GM23338 (cell line): ENCODE data around the gene NHEJ1. TPM values are rescaled to one million over a fixed set of nuclear protein-coding genes. Genes with fewer than 3 reads are reported as not detected.

Experiments
- ATAC-seq: fragments of 200-7000 bp; cut with Tn5 transposase; 3 replicates; pipeline ENCODE4 v1.9.1; 2020
- DNase-seq: peaks from one replicate; pipeline ENCODE4 v3.0.0-alpha.2; 2015; ENCODE audit warnings: low spot score
- H2AFZ ChIP-seq: fragments of 200-600 bp; sonication (generic); 2 replicates; pipeline ENCODE4 v1.8.0; 2016; ENCODE audit warnings: antibody characterized with exemption, mild to moderate bottlenecking, moderate library complexity
- H3F3A ChIP-seq: fragments of 200-600 bp; sonication (generic); replicated peaks from 2 replicates; pipeline ENCODE4 v1.8.0; 2017; ENCODE audit warnings: antibody characterized with exemption, mixed run types, low read depth
- H3K27ac ChIP-seq: fragments of 200-600 bp; sonication (generic); 2 replicates; pipeline ENCODE4 v1.6.1; 2016; ENCODE audit warnings: low read depth
- H3K27me3 ChIP-seq: fragments of 200-600 bp; sonication (generic); 2 replicates; pipeline ENCODE4 v1.8.0; 2016; ENCODE audit warnings: mild to moderate bottlenecking, mixed run types, moderate library complexity; ENCODE audit not compliant: insufficient read depth
- H3K36me3 ChIP-seq: fragments of 200-600 bp; sonication (generic); 2 replicates; pipeline ENCODE4 v1.8.0; 2016; ENCODE audit warnings: mild to moderate bottlenecking; ENCODE audit not compliant: insufficient read depth
- H3K4me1 ChIP-seq: fragments of 200-600 bp; sonication (generic); 2 replicates; pipeline ENCODE4 v1.8.0; 2016; ENCODE audit warnings: mild to moderate bottlenecking, moderate library complexity; ENCODE audit not compliant: insufficient read depth
- H3K4me2 ChIP-seq: fragments of 200-600 bp; sonication (generic); 2 replicates; pipeline ENCODE4 v1.7.1; 2017; ENCODE audit warnings: mixed run types
- H3K4me3 ChIP-seq: fragments of 200-600 bp; sonication (generic); 2 replicates; pipeline ENCODE4 v1.6.1; 2016; ENCODE audit warnings: mixed run types
- H3K79me2 ChIP-seq: fragments of 200-600 bp; sonication (generic); replicated peaks from 2 replicates; pipeline ENCODE4 v1.8.0; 2017; ENCODE audit warnings: mild to moderate bottlenecking; ENCODE audit not compliant: insufficient read depth
- H3K9me2 ChIP-seq: fragments of 200-600 bp; sonication (generic); 2 replicates; pipeline ENCODE4 v1.8.0; 2017; ENCODE audit not compliant: insufficient read depth
- H4K20me1 ChIP-seq: fragments of 200-600 bp; sonication (generic); replicated peaks from 2 replicates; pipeline ENCODE4 v1.8.0; 2017; ENCODE audit warnings: mild to moderate bottlenecking; ENCODE audit not compliant: insufficient read depth
- H3K27ac Mint-ChIP-seq: 2 replicates; pipeline ENCODE4 v1.8.0; 2020; ENCODE audit warnings: inconsistent platforms, mild to moderate bottlenecking, moderate library complexity, mixed read lengths
- H3K27me3 Mint-ChIP-seq: 3 replicates; pipeline ENCODE4 v1.8.0; 2022; ENCODE audit warnings: low read depth, mild to moderate bottlenecking, moderate library complexity, mixed read lengths, inconsistent platforms; ENCODE audit not compliant: insufficient read depth, poor library complexity
- H3K36me3 Mint-ChIP-seq: 3 replicates; pipeline ENCODE4 v1.8.0; 2021; ENCODE audit warnings: low read depth, mild to moderate bottlenecking, inconsistent platforms, moderate library complexity, mixed read lengths
- H3K4me1 Mint-ChIP-seq: 3 replicates; pipeline ENCODE4 v1.8.0; 2020; ENCODE audit warnings: mild to moderate bottlenecking, inconsistent platforms, mixed read lengths
- H3K4me3 Mint-ChIP-seq: 3 replicates; pipeline ENCODE4 v1.8.0; 2021; ENCODE audit warnings: moderate library complexity, mild to moderate bottlenecking, inconsistent platforms, mixed read lengths
- H3K9me3 Mint-ChIP-seq: 3 replicates; pipeline ENCODE4 v1.8.0; 2020; ENCODE audit warnings: moderate library complexity, mild to moderate bottlenecking, inconsistent platforms, mixed read lengths
- CREB1 ChIP-seq: fragments of 250-450 bp; sonication (Bioruptor Pico); IDR thresholded peaks from 2 replicates; pipeline ENCODE4 v1.5.0; 2020; ENCODE audit warnings: low read depth, mild to moderate bottlenecking, moderate library complexity
- CTCF ChIP-seq, 2 experiments: fragments of 200-600 bp in 1 of 2; sonication (generic) in 1 of 2; conservative IDR thresholded peaks; 2 replicates each; pipeline versions ENCODE4 v1.5.1 to v1.6.1; 2016 to 2017; ENCODE audit warnings: antibody characterized with exemption in 2 of 2, low read depth in 2 of 2, mild to moderate bottlenecking in 2 of 2, moderate library complexity in 1 of 2
- EZH2 ChIP-seq: fragments of 200-600 bp; sonication (generic); IDR thresholded peaks from one replicate; pipeline ENCODE4 v1.8.0; 2017; ENCODE audit warnings: antibody characterized with exemption, mild to moderate bottlenecking, low read depth; ENCODE audit not compliant: unreplicated experiment
- NANOG ChIP-seq: IDR thresholded peaks from 2 replicates; pipeline ENCODE4 v1.6.1; 2016; ENCODE audit warnings: antibody characterized with exemption, borderline replicate concordance
- REST ChIP-seq: IDR thresholded peaks from one replicate; pipeline ENCODE4 v1.6.1; 2018; ENCODE audit warnings: antibody characterized with exemption; ENCODE audit not compliant: unreplicated experiment
- ZNF114 ChIP-seq: fragments of 250-450 bp; sonication (Bioruptor Pico); IDR thresholded peaks from 2 replicates; pipeline ENCODE4 v1.5.0; 2020; ENCODE audit warnings: mild to moderate bottlenecking, moderate library complexity
- ZNF331 ChIP-seq: fragments of 250-450 bp; sonication (Bioruptor Pico); IDR thresholded peaks from 2 replicates; pipeline ENCODE4 v1.5.0; 2020; ENCODE audit warnings: low read depth, mild to moderate bottlenecking, moderate library complexity
- ZNF462 ChIP-seq: fragments of 250-450 bp; sonication (Bioruptor Pico); IDR thresholded peaks from 2 replicates; pipeline ENCODE4 v1.5.0; 2020; ENCODE audit warnings: mild to moderate bottlenecking, moderate library complexity
- polyA plus RNA-seq: library from polyadenylated mRNA; unstranded; fragments of >200 nt; fragmentation: Nextera tagmentation; extraction: Ambion mirVana; gene quantifications from 2 replicates; pipeline ENCODE4 v1.2.1, GENCODE V29; 2016
- total RNA-seq: library from RNA; depleted of rRNA; stranded (reverse); fragments of >200 nt; shearing (Covaris generic); gene quantifications from 2 replicates; pipeline ENCODE4 v1.2.3, GENCODE V29; 2014

The NHEJ1 gene
- total and polyA plus RNA-seq, 2 experiments from 2014 or later = 19.6 to 30.6 TPM

GRCh38 chr2:219027511-219028055 is 133.0 kb downstream of the NHEJ1 start (continued):
- no peak for TF ChIP-seq ZNF462 (CRISPR knock-in tag)

GRCh38 chr2:219026946-219027345 is 133.7 kb downstream of the NHEJ1 start:
- Histone ChIP-seq H3K4me2 (no peak overlapping the region), H2AFZ (no peak overlapping the region), H3K27ac (no peak overlapping the region), H3K4me3 (no peak overlapping the region), H3K27me3 (no peaks in the 10 kb centered on the region), H3K9me2 (no peaks in the 10 kb centered on the region), H3F3A (no peaks in the 10 kb centered on the region), H3K4me1 (no peaks in the 10 kb centered on the region), H4K20me1 (no peaks in the 10 kb centered on the region), H3K36me3 (no peaks in the 10 kb centered on the region), H3K79me2 (no peaks in the 10 kb centered on the region)
- no peak for ATAC-seq
- H3K27me3 Mint-ChIP-seq = peaks cover 15% of the 10 kb centered on the region
- peaks cover 3% of the 10 kb centered on the region; the same call in 2 of the 3 replicates for H3K4me1 Mint-ChIP-seq
- H3K27ac Mint-ChIP-seq = no peak overlapping the region
- DNase-seq = no peak
- H3K4me3 Mint-ChIP-seq = no peak overlapping the region
- no peaks in the 10 kb centered on the region for H3K9me3 Mint-ChIP-seq
- H3K36me3 Mint-ChIP-seq = no peaks in the 10 kb centered on the region
- TF ChIP-seq EZH2 (no peak), ZNF331 (CRISPR knock-in tag) (no peak), REST (no peak), CTCF (conservative IDR thresholded peaks at IDR 0.05; ENCODE audit: low read depth in 2 of 2) (no peak), NANOG (no peak), CREB1 (no peak), ZNF114 (CRISPR knock-in tag) (no peak)
